Testis (tissue), 2 donors: Measurements from ENCODE around the gene CTIF.

ENCODE experiments used
- POLR2A ChIP-seq: fragments of 450-650 bp; IDR thresholded peaks from one replicate; pipeline ENCODE4 v1.6.1; 2017; ENCODE audit warnings: antibody characterized with exemption, mild to moderate bottlenecking, moderate library complexity
- TF ChIP-seq, protein P1 (sequence below), 3 experiments: fragments of 450-650 bp in 2 of 3; fragments of 200-600 bp in 1 of 3; sonication (generic) in 1 of 3; IDR thresholded peaks; one replicate each; pipeline ENCODE4 v1.5.1; 2016 to 2019; ENCODE audit warnings: antibody characterized with exemption in 3 of 3, mild to moderate bottlenecking in 2 of 3, moderate library complexity in 1 of 3

DNA sequence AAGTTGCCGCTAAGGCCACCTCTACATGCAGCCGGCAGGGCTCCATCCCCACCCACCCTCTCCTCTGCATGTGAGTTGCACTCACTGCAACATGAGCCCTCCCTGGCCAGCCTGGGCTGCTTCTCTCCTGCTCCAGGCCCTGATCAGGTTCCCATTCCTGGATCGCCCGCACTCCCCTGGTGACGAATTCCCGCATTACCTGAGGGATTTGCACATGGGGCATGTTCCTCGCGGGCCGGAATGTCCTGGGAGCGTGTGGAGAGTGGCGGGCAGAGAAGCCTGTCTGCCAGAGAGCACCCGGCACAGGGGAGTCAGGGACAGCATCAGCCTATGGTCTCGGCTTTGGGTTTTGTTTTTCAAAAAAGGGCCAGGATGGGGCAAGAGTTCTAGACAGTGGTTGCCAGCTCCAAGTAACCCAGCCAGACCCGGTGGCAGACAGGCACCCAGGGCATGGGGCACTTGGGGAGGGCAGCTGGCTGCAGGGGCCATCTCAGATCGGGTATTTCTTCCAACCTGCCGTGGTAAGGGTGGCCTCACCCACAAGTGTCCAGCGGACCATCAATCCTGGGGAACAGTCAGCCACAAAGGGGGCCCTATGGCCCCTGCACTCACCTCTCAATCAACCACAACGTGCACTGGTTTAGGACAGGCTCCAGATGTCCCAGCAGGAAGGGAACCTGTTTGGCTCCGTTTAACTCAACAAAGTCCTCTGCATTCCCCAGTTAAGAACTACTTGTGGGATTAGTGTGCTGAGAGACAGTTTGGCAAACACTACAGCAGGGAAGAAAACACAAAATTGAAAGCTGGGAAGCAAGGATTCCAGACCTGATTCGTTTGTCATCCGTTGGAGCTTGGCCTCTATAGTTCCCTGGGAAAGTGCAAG is 224.2 kb downstream of the CTIF start:
- TF ChIP-seq, protein P1, sequence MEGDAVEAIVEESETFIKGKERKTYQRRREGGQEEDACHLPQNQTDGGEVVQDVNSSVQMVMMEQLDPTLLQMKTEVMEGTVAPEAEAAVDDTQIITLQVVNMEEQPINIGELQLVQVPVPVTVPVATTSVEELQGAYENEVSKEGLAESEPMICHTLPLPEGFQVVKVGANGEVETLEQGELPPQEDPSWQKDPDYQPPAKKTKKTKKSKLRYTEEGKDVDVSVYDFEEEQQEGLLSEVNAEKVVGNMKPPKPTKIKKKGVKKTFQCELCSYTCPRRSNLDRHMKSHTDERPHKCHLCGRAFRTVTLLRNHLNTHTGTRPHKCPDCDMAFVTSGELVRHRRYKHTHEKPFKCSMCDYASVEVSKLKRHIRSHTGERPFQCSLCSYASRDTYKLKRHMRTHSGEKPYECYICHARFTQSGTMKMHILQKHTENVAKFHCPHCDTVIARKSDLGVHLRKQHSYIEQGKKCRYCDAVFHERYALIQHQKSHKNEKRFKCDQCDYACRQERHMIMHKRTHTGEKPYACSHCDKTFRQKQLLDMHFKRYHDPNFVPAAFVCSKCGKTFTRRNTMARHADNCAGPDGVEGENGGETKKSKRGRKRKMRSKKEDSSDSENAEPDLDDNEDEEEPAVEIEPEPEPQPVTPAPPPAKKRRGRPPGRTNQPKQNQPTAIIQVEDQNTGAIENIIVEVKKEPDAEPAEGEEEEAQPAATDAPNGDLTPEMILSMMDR (IDR thresholded peaks at IDR 0.05) = no peak
- TF ChIP-seq POLR2A = no peak
